ENCODE data around the gene NUMB. TPM values are rescaled to one million over a fixed set of nuclear protein-coding genes. Genes with fewer than 3 reads are reported as not detected.

NUMB gene
- total RNA-seq, 1 experiment from 2014 or later: 41.1 TPM

DNA sequence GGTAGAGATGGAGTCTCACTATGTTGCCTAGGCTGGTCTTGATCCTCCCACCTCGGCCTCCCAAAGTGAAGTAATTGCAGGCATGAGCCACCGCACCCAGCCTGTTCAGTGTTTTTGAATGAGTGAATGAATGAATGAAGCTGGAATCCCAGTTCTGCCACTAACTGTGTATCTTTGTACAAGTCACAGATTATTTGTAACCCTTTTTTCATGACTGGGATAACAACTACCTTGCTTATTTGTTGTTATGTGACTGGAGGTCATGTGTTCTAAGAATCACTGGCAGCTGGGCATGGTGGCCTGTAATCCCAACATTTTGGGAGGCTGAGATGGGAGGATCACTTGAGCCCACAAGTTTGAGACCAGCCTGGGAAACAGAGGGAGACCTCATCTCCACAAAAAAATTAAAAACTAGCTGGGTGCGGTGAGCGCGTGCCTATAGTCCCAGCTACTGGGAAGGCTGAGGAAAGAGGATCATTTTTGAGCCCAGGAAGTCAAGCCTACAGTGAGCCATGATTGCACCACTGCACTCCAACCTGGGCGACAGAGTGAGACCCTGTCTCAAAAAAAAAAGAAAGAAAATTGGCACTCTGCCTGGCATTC, 13.3 kb upstream of the NUMB start:
- H3K4me1 ChIP-seq (ENCODE audit: low read length): no peaks in the 10 kb centered on the region
- H3K4me2 ChIP-seq (ENCODE audit: low read depth, low read length, poor library complexity, severe bottlenecking): no peak overlapping the region
- no peak overlapping the region for H3K4me3 ChIP-seq (ENCODE audit: low read length)
- no peak overlapping the region for H3K27ac ChIP-seq (ENCODE audit: low read length)
- no peaks in the 10 kb centered on the region for H3K79me2 ChIP-seq (ENCODE audit: low read length)
- no peaks in the 10 kb centered on the region for H3K36me3 ChIP-seq (ENCODE audit: insufficient read depth, low read length)
- no peaks in the 10 kb centered on the region for H3K9me2 ChIP-seq (replicated peaks; ENCODE audit: insufficient read depth, low read length)
- no peak overlapping the region for H2AFZ ChIP-seq (ENCODE audit: low read length)
- no peak overlapping the region for H3K9ac ChIP-seq (ENCODE audit: low read length)
- H3K9me3 ChIP-seq (ENCODE audit: low read length): no peaks in the 10 kb centered on the region
- DNase-seq: no peak
- H4K20me1 ChIP-seq (ENCODE audit: insufficient read depth, low read depth, low read length): no peaks in the 10 kb centered on the region
- no peaks in the 10 kb centered on the region for H3K27me3 ChIP-seq (ENCODE audit: low read length)

DNA sequence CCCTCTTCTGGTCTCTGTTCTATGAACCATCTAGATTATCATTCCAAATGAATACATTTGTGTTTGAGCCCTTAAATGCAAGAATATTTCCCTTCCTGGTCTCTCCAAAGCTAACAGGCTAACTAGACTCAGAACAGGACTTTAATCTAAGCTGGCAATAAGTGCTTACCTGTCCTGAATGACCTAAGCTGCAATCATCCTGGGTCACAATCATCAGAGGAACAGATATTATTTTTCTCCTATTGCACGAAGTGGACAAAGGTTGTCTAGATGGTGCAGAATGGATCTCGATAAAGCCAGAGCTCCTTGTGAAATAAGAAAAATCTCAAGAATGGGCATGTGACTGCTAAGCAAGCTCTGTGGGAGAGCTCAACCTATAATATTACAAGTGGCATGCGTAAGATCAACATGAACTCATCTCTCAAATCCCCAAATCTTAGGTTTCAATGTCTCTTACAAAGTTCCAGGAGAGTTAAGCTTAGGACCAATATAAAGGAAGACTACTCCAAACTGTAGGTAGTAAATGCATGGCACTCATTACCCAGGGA, 10.6 kb upstream of the NUMB start:
- no peaks in the 10 kb centered on the region for H3K36me3 ChIP-seq (ENCODE audit: insufficient read depth, low read length)
- no peaks in the 10 kb centered on the region for H3K9me3 ChIP-seq (ENCODE audit: low read length)
- H3K4me3 ChIP-seq (ENCODE audit: low read length): no peak overlapping the region
- no peaks in the 10 kb centered on the region for H4K20me1 ChIP-seq (ENCODE audit: insufficient read depth, low read depth, low read length)
- H3K9me2 ChIP-seq (replicated peaks; ENCODE audit: insufficient read depth, low read length): no peaks in the 10 kb centered on the region
- H3K27me3 ChIP-seq (ENCODE audit: low read length): no peaks in the 10 kb centered on the region
- no peak overlapping the region for H2AFZ ChIP-seq (ENCODE audit: low read length)
- H3K4me2 ChIP-seq (ENCODE audit: low read depth, low read length, poor library complexity, severe bottlenecking): no peak overlapping the region
- H3K9ac ChIP-seq (ENCODE audit: low read length): no peak overlapping the region
- peaks cover 20% of the 10 kb centered on the region for H3K4me1 ChIP-seq (ENCODE audit: low read length)
- no peak for DNase-seq
- no peak overlapping the region for H3K27ac ChIP-seq (ENCODE audit: low read length)
- H3K79me2 ChIP-seq (ENCODE audit: low read length): no peaks in the 10 kb centered on the region

DNA sequence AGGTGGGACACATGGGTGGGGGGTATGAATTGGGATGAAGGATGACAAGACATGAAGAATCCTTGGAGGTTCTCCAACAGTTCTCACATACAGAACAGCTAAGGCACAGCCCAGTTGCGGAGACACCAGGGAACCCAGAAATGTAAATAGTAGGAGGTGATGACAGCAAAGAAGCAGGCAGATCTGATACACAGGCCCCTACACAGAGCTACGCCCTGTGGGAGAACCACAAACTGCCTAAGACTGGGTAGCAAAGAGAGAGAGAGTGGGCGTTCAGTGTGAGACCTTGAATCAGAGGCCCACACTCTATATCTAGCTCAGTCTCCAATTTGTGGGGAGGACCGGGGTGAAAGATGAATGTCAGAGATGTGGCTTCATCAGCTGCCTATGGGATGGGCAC, 9.5 kb upstream of the NUMB start:
- no peak overlapping the region for H2AFZ ChIP-seq (ENCODE audit: low read length)
- H3K9me3 ChIP-seq (ENCODE audit: low read length): no peaks in the 10 kb centered on the region

DNA sequence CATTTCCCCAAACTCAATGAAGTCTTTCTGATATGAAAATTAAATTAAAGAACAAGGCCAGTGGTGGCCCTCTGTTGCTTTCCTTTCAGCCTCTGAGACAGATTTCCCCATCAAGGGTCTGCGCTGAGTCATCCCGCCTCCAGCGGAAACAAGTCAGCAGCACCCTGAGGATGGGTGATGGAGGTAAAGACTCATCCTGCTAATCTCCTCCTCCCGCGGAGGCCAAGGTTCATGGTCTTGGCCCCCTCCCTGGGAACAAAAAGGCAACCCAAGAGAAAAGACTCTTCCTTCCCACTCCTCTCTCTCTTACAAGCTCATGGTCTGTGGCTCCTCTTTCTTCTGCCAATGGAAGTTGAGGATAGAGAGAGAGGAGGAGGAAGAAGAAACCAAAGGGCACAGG, 9.0 kb upstream of the NUMB start:
- Histone ChIP-seq H2AFZ (ENCODE audit: low read length) (no peak overlapping the region), H3K9ac (ENCODE audit: low read length) (no peak overlapping the region)

More for the DNA sequence above, 9.5 kb upstream of the NUMB start:
- Histone ChIP-seq H4K20me1 (ENCODE audit: insufficient read depth, low read depth, low read length) (no peaks in the 10 kb centered on the region), H3K79me2 (ENCODE audit: low read length) (no peaks in the 10 kb centered on the region), H3K9me2 (replicated peaks; ENCODE audit: insufficient read depth, low read length) (no peaks in the 10 kb centered on the region), H3K4me1 (ENCODE audit: low read length) (peaks cover 22% of the 10 kb centered on the region), H3K27ac (ENCODE audit: low read length) (no peak overlapping the region), H3K27me3 (ENCODE audit: low read length) (no peaks in the 10 kb centered on the region), H3K36me3 (ENCODE audit: insufficient read depth, low read length) (no peaks in the 10 kb centered on the region), H3K4me2 (ENCODE audit: low read depth, low read length, poor library complexity, severe bottlenecking) (no peak overlapping the region), H3K9ac (ENCODE audit: low read length) (no peak overlapping the region), H3K4me3 (ENCODE audit: low read length) (no peak overlapping the region)
- no peak for DNase-seq

DNA sequence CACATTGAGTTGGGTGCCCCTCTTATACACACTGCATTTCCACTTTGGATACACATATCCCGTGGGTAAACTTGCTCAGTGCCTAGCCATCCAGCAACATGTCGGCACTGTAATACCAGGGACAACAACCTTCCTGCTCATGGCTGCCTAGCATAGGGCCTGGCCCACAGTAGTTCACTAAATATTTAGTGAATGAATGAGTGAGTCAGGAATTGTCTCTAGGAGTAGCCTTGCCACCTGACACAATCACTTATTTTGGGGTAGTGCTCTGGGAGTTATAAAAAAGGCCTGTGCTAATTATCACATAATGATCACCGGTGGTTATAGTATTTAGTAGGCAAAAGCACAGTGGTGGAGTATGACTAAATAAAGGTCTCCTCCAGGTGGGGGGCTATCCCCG, 8.5 kb upstream of the NUMB start:
- no peak for DNase-seq

More for the DNA sequence above, 9.0 kb upstream of the NUMB start:
- Histone ChIP-seq H3K27ac (ENCODE audit: low read length) (no peak overlapping the region), H3K4me2 (ENCODE audit: low read depth, low read length, poor library complexity, severe bottlenecking) (no peak overlapping the region), H4K20me1 (ENCODE audit: insufficient read depth, low read depth, low read length) (no peaks in the 10 kb centered on the region), H3K79me2 (ENCODE audit: low read length) (no peaks in the 10 kb centered on the region), H3K9me3 (ENCODE audit: low read length) (no peaks in the 10 kb centered on the region), H3K4me3 (ENCODE audit: low read length) (no peak overlapping the region), H3K9me2 (replicated peaks; ENCODE audit: insufficient read depth, low read length) (no peaks in the 10 kb centered on the region), H3K36me3 (ENCODE audit: insufficient read depth, low read length) (no peaks in the 10 kb centered on the region), H3K4me1 (ENCODE audit: low read length) (peaks cover 26% of the 10 kb centered on the region), H3K27me3 (ENCODE audit: low read length) (no peaks in the 10 kb centered on the region)
- no peak for DNase-seq

DNA sequence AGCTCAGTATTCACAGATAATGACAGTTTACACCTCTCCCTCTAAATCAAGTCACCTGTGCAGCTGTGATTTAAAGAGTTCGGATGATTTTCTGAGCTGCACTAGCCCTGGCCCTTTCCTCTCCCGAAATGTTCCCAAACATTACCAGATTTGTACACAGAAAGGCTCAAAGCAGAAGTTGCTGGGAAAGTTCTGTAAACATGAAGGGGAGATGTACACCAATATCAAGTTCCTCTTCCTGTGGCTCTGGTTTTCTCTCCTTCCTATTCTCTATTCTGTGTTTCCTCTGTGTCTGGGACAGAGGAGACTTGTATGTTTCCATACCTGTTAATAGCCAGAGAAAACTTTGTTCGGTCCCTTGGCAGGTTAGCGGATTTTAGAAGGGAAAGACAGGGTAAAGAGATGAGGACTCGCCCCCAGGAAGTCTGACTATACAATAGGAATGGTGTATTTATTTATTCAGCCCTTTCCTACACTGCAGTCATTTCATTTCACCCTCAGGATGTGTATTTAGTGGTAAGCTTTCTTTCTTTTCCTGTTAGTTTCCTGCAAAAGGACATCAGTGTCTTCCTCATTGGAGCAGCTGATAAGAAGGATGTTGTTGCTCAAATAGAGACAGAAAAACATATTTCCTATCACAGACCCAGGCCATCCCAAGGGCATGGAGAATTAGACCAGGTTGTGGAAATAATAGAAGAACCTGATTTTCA, 7.6 kb upstream of the NUMB start:
- Histone ChIP-seq H3K9me3 (ENCODE audit: low read length) (no peaks in the 10 kb centered on the region), H3K9ac (ENCODE audit: low read length) (no peak overlapping the region), H3K79me2 (ENCODE audit: low read length) (no peaks in the 10 kb centered on the region), H3K9me2 (replicated peaks; ENCODE audit: insufficient read depth, low read length) (no peaks in the 10 kb centered on the region), H3K4me1 (ENCODE audit: low read length) (peaks cover 40% of the 10 kb centered on the region), H3K27me3 (ENCODE audit: low read length) (no peaks in the 10 kb centered on the region), H2AFZ (ENCODE audit: low read length) (peak overlapping the region; percentile 32; the same call in 1 of the 2 replicates), H3K4me3 (ENCODE audit: low read length) (no peak overlapping the region), H3K4me2 (ENCODE audit: low read depth, low read length, poor library complexity, severe bottlenecking) (peak overlapping the region; percentile 24), H4K20me1 (ENCODE audit: insufficient read depth, low read depth, low read length) (no peaks in the 10 kb centered on the region), H3K27ac (ENCODE audit: low read length) (no peak overlapping the region), H3K36me3 (ENCODE audit: insufficient read depth, low read length) (no peaks in the 10 kb centered on the region)
- DNase-seq: no peak

More for the DNA sequence above, 8.5 kb upstream of the NUMB start:
- Histone ChIP-seq H3K4me1 (ENCODE audit: low read length) (peaks cover 31% of the 10 kb centered on the region), H3K4me2 (ENCODE audit: low read depth, low read length, poor library complexity, severe bottlenecking) (no peak overlapping the region), H3K79me2 (ENCODE audit: low read length) (no peaks in the 10 kb centered on the region), H3K9me2 (replicated peaks; ENCODE audit: insufficient read depth, low read length) (no peaks in the 10 kb centered on the region), H3K27me3 (ENCODE audit: low read length) (no peaks in the 10 kb centered on the region), H3K9me3 (ENCODE audit: low read length) (no peaks in the 10 kb centered on the region), H3K9ac (ENCODE audit: low read length) (no peak overlapping the region), H3K4me3 (ENCODE audit: low read length) (no peak overlapping the region), H3K36me3 (ENCODE audit: insufficient read depth, low read length) (no peaks in the 10 kb centered on the region), H4K20me1 (ENCODE audit: insufficient read depth, low read depth, low read length) (no peaks in the 10 kb centered on the region), H2AFZ (ENCODE audit: low read length) (no peak overlapping the region), H3K27ac (ENCODE audit: low read length) (no peak overlapping the region)

DNA sequence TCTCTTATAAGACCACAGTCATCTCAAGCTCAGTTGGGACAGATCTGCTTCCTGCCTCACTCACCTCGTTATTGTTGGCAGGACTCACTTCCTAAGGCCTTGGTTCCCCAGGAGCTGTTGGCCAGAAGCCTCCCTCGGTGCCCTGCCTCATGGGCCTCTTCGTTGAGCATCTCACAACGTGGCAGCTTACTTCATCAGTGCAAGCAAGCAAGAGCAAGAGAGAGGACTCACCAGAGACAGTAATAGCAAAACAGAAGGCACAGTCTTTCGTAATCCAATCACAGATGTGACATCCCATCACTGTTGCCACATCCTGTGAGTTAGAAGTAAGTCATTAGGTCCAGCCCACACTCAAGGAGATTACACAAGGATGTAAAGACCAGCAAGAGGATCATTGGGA, 5.1 kb upstream of the NUMB start:
- Histone ChIP-seq H3K27ac (ENCODE audit: low read length) (no peak overlapping the region), H3K4me2 (ENCODE audit: low read depth, low read length, poor library complexity, severe bottlenecking) (no peak overlapping the region), H3K9ac (ENCODE audit: low read length) (no peak overlapping the region), H3K4me3 (ENCODE audit: low read length) (no peak overlapping the region), H3K9me3 (ENCODE audit: low read length) (no peaks in the 10 kb centered on the region), H4K20me1 (ENCODE audit: insufficient read depth, low read depth, low read length) (no peaks in the 10 kb centered on the region), H2AFZ (ENCODE audit: low read length) (no peak overlapping the region), H3K79me2 (ENCODE audit: low read length) (no peaks in the 10 kb centered on the region), H3K36me3 (ENCODE audit: insufficient read depth, low read length) (no peaks in the 10 kb centered on the region), H3K27me3 (ENCODE audit: low read length) (no peaks in the 10 kb centered on the region), H3K4me1 (ENCODE audit: low read length) (peaks cover 52% of the 10 kb centered on the region), H3K9me2 (replicated peaks; ENCODE audit: insufficient read depth, low read length) (no peaks in the 10 kb centered on the region)
- no peak for DNase-seq

DNA sequence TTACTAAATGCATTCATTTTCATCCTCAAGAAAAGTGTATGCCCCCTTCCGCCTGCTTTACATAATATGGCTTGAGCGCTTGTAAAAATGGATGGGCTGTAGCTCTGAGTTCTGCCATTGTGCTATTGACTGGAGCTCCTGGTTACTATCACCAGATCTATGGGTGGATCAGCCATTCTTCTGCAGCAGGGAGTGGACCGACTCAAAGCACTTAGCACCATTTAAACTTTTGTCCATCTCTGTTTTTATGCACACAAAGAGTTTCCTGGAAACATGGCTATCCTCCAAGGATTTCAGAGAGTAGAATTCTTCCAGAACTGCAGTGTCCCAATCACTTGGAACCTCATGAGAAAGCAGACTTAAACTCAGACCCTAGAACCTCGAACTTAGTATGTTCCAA, 4.5 kb upstream of the NUMB start:
- peaks cover 52% of the 10 kb centered on the region for H3K4me1 ChIP-seq (ENCODE audit: low read length)
- no peak overlapping the region for H3K4me3 ChIP-seq (ENCODE audit: low read length)
- DNase-seq: no peak
- H3K4me2 ChIP-seq (ENCODE audit: low read depth, low read length, poor library complexity, severe bottlenecking): no peak overlapping the region
- H3K9ac ChIP-seq (ENCODE audit: low read length): no peak overlapping the region
- H3K27me3 ChIP-seq (ENCODE audit: low read length): no peaks in the 10 kb centered on the region
- H3K9me3 ChIP-seq (ENCODE audit: low read length): no peaks in the 10 kb centered on the region
- no peak overlapping the region for H2AFZ ChIP-seq (ENCODE audit: low read length)
- no peaks in the 10 kb centered on the region for H3K36me3 ChIP-seq (ENCODE audit: insufficient read depth, low read length)
- H3K79me2 ChIP-seq (ENCODE audit: low read length): peaks cover 3% of the 10 kb centered on the region; the same call in 1 of the 2 replicates
- H3K9me2 ChIP-seq (replicated peaks; ENCODE audit: insufficient read depth, low read length): no peaks in the 10 kb centered on the region
- H4K20me1 ChIP-seq (ENCODE audit: insufficient read depth, low read depth, low read length): peaks cover 2% of the 10 kb centered on the region; the same call in 1 of the 2 replicates
- no peak overlapping the region for H3K27ac ChIP-seq (ENCODE audit: low read length)
